ENCODE data around the gene NDNF.

DNA sequence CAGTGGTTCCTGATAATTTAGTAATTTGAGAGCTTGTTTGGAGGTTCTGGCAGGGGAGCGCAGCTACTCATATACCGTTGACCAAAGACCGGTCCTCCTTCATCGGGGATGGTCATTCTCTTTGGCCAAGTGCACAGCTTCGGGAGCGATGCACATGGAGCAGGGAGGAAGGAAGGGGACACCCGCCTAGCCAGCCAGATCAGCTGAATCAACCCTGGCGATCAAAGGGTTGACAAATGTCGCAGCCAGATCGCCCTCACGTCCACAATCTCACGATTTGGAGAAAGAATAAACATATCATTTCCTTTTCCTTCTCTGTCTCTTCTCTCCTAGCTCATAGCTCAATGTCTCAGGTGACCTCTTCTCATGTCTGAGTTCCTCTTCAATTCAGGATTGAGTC, 11.1 kb downstream of the NDNF start:
- no peak for TF ChIP-seq CREB1 (IDR thresholded peaks at IDR 0.05; ENCODE audit: low read depth)
- TF ChIP-seq FOXM1 (IDR thresholded peaks at IDR 0.05; ENCODE audit: borderline replicate concordance, low read depth) = no peak
- TF ChIP-seq, protein P1, sequence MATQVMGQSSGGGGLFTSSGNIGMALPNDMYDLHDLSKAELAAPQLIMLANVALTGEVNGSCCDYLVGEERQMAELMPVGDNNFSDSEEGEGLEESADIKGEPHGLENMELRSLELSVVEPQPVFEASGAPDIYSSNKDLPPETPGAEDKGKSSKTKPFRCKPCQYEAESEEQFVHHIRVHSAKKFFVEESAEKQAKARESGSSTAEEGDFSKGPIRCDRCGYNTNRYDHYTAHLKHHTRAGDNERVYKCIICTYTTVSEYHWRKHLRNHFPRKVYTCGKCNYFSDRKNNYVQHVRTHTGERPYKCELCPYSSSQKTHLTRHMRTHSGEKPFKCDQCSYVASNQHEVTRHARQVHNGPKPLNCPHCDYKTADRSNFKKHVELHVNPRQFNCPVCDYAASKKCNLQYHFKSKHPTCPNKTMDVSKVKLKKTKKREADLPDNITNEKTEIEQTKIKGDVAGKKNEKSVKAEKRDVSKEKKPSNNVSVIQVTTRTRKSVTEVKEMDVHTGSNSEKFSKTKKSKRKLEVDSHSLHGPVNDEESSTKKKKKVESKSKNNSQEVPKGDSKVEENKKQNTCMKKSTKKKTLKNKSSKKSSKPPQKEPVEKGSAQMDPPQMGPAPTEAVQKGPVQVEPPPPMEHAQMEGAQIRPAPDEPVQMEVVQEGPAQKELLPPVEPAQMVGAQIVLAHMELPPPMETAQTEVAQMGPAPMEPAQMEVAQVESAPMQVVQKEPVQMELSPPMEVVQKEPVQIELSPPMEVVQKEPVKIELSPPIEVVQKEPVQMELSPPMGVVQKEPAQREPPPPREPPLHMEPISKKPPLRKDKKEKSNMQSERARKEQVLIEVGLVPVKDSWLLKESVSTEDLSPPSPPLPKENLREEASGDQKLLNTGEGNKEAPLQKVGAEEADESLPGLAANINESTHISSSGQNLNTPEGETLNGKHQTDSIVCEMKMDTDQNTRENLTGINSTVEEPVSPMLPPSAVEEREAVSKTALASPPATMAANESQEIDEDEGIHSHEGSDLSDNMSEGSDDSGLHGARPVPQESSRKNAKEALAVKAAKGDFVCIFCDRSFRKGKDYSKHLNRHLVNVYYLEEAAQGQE (IDR thresholded peaks at IDR 0.05; ENCODE audit: low read depth) = no peak
- no peak for TF ChIP-seq RAD21 (IDR thresholded peaks at IDR 0.05; ENCODE audit: low read depth)
- TF ChIP-seq CEBPB (IDR thresholded peaks at IDR 0.05) = no peak
- TF ChIP-seq EP300 (IDR thresholded peaks at IDR 0.05; ENCODE audit: borderline replicate concordance) = no peak
- no peak for TF ChIP-seq EGR1 (IDR thresholded peaks at IDR 0.05)
